Neural cell (in vitro differentiated cells): ENCODE data around the gene SORCS1. TPM values are rescaled to one million over a fixed set of nuclear protein-coding genes. Genes with fewer than 3 reads are reported as not detected.

Source experiments
- H2AFZ ChIP-seq: fragments of 200-600, 300-800 bp; sonication (generic), shearing (Covaris generic); 2 replicates; pipeline ENCODE4 v1.6.0; 2014; ENCODE audit warnings: low read depth, mild to moderate bottlenecking, antibody characterized with exemption, low read length, moderate library complexity
- H3F3A ChIP-seq: fragments of 200-600 bp; shearing (Covaris generic); 2 replicates; pipeline ENCODE4 v1.6.1; 2016; ENCODE audit warnings: mild to moderate bottlenecking, moderate library complexity, mixed read lengths, antibody characterized with exemption, low read length; ENCODE audit not compliant: insufficient read depth, poor library complexity, severe bottlenecking
- H3K27ac ChIP-seq: fragments of 200-600, 300-800 bp; sonication (generic), shearing (Covaris generic); 2 replicates; pipeline ENCODE4 v1.5.1; 2014; ENCODE audit warnings: mild to moderate bottlenecking, low read length, moderate library complexity
- H3K27me3 ChIP-seq: fragments of 300-800, 200-600 bp; sonication (generic), shearing (Covaris generic); 2 replicates; pipeline ENCODE4 v1.6.0; 2014; ENCODE audit warnings: mild to moderate bottlenecking, low read depth, low read length, moderate library complexity; ENCODE audit not compliant: insufficient read depth
- H3K36me3 ChIP-seq: fragments of 300-800, 200-600 bp; sonication (generic), shearing (Covaris generic); 2 replicates; pipeline ENCODE4 v1.5.1; 2014; ENCODE audit warnings: mild to moderate bottlenecking, antibody characterized with exemption, low read length, moderate library complexity; ENCODE audit not compliant: insufficient read depth
- H3K4me2 ChIP-seq: fragments of 300-800, 200-600 bp; sonication (generic), shearing (Covaris generic); 2 replicates; pipeline ENCODE4 v1.6.0; 2014; ENCODE audit warnings: mild to moderate bottlenecking, low read length
- H3K4me3 ChIP-seq: fragments of 300-800, 200-600 bp; sonication (generic), shearing (Covaris generic); 2 replicates; pipeline ENCODE4 v1.5.1; 2014; ENCODE audit warnings: mild to moderate bottlenecking, low read length, moderate library complexity
- H3K79me2 ChIP-seq: fragments of 200-600 bp; shearing (Covaris generic); replicated peaks from 2 replicates; pipeline ENCODE4 v1.6.0; 2014; ENCODE audit warnings: mild to moderate bottlenecking, low read length, moderate library complexity; ENCODE audit not compliant: insufficient read depth
- H3K9ac ChIP-seq: fragments of 300-800, 200-600 bp; sonication (generic), shearing (Covaris generic); 2 replicates; pipeline ENCODE4 v1.6.1; 2016; ENCODE audit warnings: mild to moderate bottlenecking, low read length, mixed read lengths
- H3K9me2 ChIP-seq: fragments of 200-600 bp; shearing (Covaris generic); 2 replicates; pipeline ENCODE4 v1.6.1; 2016; ENCODE audit warnings: mild to moderate bottlenecking, low read length, mixed read lengths; ENCODE audit not compliant: insufficient read depth
- H3K9me3 ChIP-seq: fragments of 200-600, 300-800 bp; sonication (generic), shearing (Covaris generic); 2 replicates; pipeline ENCODE4 v1.6.1; 2016; ENCODE audit warnings: mild to moderate bottlenecking, mixed run types, low read length, moderate library complexity, mixed read lengths
- H4K20me1 ChIP-seq: fragments of 200-600 bp; shearing (Covaris generic); 2 replicates; pipeline ENCODE4 v1.6.1; 2016; ENCODE audit warnings: mild to moderate bottlenecking, mixed run types; ENCODE audit not compliant: insufficient read depth
- EP300 ChIP-seq: fragments of 450-650 bp; conservative IDR thresholded peaks from 2 replicates; pipeline ENCODE4 v1.6.1; 2014; ENCODE audit warnings: antibody characterized with exemption, mild to moderate bottlenecking, moderate library complexity; ENCODE audit not compliant: poor library complexity, severe bottlenecking
- EZH2 ChIP-seq: fragments of 200-600, 300-800 bp; shearing (Covaris generic), sonication (generic); IDR thresholded peaks from 2 replicates; pipeline ENCODE4 v1.6.1; 2014; ENCODE audit warnings: antibody characterized with exemption, low read length, borderline replicate concordance, mild to moderate bottlenecking; ENCODE audit not compliant: insufficient read depth, poor library complexity, severe bottlenecking
- MXI1 ChIP-seq: fragments of 450-650 bp; conservative IDR thresholded peaks from 2 replicates; pipeline ENCODE4 v1.6.1; 2014; ENCODE audit warnings: antibody characterized with exemption, mild to moderate bottlenecking; ENCODE audit not compliant: poor library complexity, severe bottlenecking
- POLR2AphosphoS5 ChIP-seq: IDR thresholded peaks from 2 replicates; pipeline ENCODE4 v1.6.1; 2012
- RAD21 ChIP-seq: fragments of 450-650 bp; conservative IDR thresholded peaks from 2 replicates; pipeline ENCODE4 v1.6.1; 2014; ENCODE audit warnings: antibody characterized with exemption, mild to moderate bottlenecking, moderate library complexity
- SMC3 ChIP-seq: fragments of 450-650 bp; conservative IDR thresholded peaks from 2 replicates; pipeline ENCODE4 v1.6.1; 2014; ENCODE audit warnings: antibody characterized with exemption, mild to moderate bottlenecking, moderate library complexity; ENCODE audit not compliant: poor library complexity
- TAF1 ChIP-seq: IDR thresholded peaks from 2 replicates; pipeline ENCODE4 v1.6.1; 2012; ENCODE audit warnings: low read depth
- polyA plus RNA-seq: library from polyadenylated mRNA; depleted of rRNA; stranded (reverse); fragments of >200 nt; gene quantifications from 2 replicates; pipeline ENCODE4 v1.2.3, GENCODE V29; 2014
- TF ChIP-seq, protein P1 (sequence below): IDR thresholded peaks from 2 replicates; pipeline ENCODE4 v1.6.1; 2012; ENCODE audit warnings: borderline replicate concordance
- TF ChIP-seq, protein P2 (sequence below): fragments of 450-650 bp; IDR thresholded peaks from 2 replicates; pipeline ENCODE4 v1.5.1; 2014; ENCODE audit warnings: antibody characterized with exemption, mild to moderate bottlenecking, moderate library complexity; ENCODE audit not compliant: poor library complexity, severe bottlenecking

SORCS1 gene
- polyA plus RNA-seq, 1 donor from 2014 or later, result 27.0 TPM

DNA sequence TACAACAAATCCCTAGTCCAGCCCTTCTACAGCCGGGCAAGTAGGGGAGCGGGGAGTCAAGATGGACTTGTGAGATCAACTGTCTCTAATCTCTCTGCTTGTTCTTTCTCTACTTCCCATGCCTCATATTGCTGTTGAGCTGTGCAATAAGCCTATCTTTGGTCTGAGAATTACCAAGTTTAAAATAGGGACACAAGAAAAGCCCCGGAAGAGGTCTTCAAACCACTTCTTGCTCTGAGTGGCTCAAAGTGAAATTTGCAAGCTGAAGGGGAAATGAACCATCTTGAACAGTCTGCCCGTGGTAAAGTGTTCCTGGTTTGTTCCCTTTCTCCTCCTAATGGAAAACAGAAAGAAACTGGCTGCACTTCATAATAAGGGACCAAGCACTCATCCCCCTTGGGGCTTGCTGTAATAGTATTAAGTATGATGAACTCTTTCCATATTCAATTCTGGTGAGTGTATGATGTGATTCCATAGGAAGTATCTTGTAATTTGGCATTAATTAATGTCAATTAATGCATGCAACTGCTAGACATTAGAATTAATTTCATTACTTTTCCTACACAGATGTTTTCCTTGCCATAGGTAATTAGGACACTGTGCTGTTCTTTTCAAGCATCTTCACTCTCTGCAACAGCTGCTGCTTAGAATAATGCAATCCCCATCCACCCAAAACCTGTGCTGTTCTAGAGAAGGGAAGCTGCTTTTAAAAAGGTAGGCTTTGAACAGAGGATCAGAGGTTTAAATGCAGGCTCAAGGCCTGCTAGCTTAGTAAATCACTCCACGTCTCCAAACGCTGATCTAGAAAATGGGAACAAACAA, 449.6 kb downstream of the SORCS1 start:
- no peak overlapping the region for H3K9ac ChIP-seq
- TF ChIP-seq RAD21, result no peak
- no peak for TF ChIP-seq TAF1
- TF ChIP-seq SMC3, result no peak
- TF ChIP-seq EZH2, result no peak
- TF ChIP-seq POLR2AphosphoS5, result no peak
- H3K27me3 ChIP-seq, result no peaks in the 10 kb centered on the region
- no peaks in the 10 kb centered on the region for H3K36me3 ChIP-seq
- H3K27ac ChIP-seq, result no peak overlapping the region
- H3K4me3 ChIP-seq, result no peak overlapping the region
- no peak overlapping the region for H2AFZ ChIP-seq
- H3K4me2 ChIP-seq, result no peak overlapping the region
- H3K9me2 ChIP-seq, result no peaks in the 10 kb centered on the region
- no peaks in the 10 kb centered on the region for H3K9me3 ChIP-seq
- H3K79me2 ChIP-seq, result no peaks in the 10 kb centered on the region
- no peaks in the 10 kb centered on the region for H4K20me1 ChIP-seq
- no peaks in the 10 kb centered on the region for H3F3A ChIP-seq

DNA sequence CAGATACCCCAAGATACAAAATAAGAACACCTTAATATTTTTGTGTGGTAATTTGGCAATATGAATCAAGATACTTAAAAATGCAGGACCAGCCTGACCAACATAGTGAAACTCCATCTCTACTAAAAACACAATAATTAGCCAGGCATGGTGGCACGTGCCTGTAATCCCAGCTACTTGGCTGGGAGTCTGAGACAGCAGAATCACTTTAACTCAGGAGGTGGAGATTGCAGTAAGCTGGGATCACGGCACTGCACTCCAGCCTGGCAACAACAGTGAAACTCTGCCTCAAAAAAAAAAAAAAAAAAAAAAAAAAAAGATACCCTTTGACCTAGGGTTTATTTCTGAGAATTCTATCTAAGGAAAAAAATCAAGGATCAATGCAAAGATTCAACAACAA, 450.7 kb downstream of the SORCS1 start:
- H3K27ac ChIP-seq, result no peak overlapping the region
- H3F3A ChIP-seq, result no peaks in the 10 kb centered on the region
- no peaks in the 10 kb centered on the region for H3K9me3 ChIP-seq
- H3K4me2 ChIP-seq, result no peak overlapping the region
- H4K20me1 ChIP-seq, result no peaks in the 10 kb centered on the region
- no peak overlapping the region for H2AFZ ChIP-seq
- H3K9ac ChIP-seq, result no peak overlapping the region
- no peaks in the 10 kb centered on the region for H3K36me3 ChIP-seq
- no peaks in the 10 kb centered on the region for H3K79me2 ChIP-seq
- H3K27me3 ChIP-seq, result no peaks in the 10 kb centered on the region
- no peaks in the 10 kb centered on the region for H3K9me2 ChIP-seq
- no peak overlapping the region for H3K4me3 ChIP-seq
- TF ChIP-seq, protein P1, sequence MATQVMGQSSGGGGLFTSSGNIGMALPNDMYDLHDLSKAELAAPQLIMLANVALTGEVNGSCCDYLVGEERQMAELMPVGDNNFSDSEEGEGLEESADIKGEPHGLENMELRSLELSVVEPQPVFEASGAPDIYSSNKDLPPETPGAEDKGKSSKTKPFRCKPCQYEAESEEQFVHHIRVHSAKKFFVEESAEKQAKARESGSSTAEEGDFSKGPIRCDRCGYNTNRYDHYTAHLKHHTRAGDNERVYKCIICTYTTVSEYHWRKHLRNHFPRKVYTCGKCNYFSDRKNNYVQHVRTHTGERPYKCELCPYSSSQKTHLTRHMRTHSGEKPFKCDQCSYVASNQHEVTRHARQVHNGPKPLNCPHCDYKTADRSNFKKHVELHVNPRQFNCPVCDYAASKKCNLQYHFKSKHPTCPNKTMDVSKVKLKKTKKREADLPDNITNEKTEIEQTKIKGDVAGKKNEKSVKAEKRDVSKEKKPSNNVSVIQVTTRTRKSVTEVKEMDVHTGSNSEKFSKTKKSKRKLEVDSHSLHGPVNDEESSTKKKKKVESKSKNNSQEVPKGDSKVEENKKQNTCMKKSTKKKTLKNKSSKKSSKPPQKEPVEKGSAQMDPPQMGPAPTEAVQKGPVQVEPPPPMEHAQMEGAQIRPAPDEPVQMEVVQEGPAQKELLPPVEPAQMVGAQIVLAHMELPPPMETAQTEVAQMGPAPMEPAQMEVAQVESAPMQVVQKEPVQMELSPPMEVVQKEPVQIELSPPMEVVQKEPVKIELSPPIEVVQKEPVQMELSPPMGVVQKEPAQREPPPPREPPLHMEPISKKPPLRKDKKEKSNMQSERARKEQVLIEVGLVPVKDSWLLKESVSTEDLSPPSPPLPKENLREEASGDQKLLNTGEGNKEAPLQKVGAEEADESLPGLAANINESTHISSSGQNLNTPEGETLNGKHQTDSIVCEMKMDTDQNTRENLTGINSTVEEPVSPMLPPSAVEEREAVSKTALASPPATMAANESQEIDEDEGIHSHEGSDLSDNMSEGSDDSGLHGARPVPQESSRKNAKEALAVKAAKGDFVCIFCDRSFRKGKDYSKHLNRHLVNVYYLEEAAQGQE, result no peak
- TF ChIP-seq, protein P2, sequence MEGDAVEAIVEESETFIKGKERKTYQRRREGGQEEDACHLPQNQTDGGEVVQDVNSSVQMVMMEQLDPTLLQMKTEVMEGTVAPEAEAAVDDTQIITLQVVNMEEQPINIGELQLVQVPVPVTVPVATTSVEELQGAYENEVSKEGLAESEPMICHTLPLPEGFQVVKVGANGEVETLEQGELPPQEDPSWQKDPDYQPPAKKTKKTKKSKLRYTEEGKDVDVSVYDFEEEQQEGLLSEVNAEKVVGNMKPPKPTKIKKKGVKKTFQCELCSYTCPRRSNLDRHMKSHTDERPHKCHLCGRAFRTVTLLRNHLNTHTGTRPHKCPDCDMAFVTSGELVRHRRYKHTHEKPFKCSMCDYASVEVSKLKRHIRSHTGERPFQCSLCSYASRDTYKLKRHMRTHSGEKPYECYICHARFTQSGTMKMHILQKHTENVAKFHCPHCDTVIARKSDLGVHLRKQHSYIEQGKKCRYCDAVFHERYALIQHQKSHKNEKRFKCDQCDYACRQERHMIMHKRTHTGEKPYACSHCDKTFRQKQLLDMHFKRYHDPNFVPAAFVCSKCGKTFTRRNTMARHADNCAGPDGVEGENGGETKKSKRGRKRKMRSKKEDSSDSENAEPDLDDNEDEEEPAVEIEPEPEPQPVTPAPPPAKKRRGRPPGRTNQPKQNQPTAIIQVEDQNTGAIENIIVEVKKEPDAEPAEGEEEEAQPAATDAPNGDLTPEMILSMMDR, result no peak
- no peak for TF ChIP-seq MXI1
- TF ChIP-seq RAD21, result no peak
- no peak for TF ChIP-seq EZH2
- no peak for TF ChIP-seq POLR2AphosphoS5
- TF ChIP-seq SMC3, result no peak
- TF ChIP-seq EP300, result no peak
- TF ChIP-seq TAF1, result no peak
